HG03039 (cell line): Measurements from ENCODE around the gene PTPRD.

Experiments
- ATAC-seq: cut with Tn5 transposase; IDR thresholded peaks from one replicate; pipeline ENCODE4 v1.9.1; 2021; ENCODE audit warnings: mild to moderate bottlenecking, moderate library complexity; ENCODE audit not compliant: unreplicated experiment

Gene PTPRD

DNA sequence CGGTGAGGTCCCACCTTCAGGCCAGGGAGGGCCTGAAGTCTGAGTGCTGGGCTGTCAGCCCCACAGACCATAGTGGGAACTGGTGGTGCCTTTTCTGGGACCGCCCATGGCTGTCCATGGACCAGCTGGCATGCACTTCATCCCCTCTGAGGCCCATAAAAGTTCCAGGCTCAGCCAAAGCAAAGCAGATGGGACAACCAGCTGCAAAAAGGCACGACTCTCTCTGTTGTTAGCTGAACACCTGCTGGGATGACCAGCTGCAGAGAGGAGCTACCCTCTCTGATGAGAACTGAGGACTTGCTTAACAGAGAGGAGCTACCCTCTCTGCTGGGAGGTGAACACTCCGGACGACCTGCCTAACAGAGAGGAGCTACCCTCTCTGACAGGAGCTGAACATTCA is 1968.9 kb downstream of the PTPRD start:
- no peak for ATAC-seq

DNA sequence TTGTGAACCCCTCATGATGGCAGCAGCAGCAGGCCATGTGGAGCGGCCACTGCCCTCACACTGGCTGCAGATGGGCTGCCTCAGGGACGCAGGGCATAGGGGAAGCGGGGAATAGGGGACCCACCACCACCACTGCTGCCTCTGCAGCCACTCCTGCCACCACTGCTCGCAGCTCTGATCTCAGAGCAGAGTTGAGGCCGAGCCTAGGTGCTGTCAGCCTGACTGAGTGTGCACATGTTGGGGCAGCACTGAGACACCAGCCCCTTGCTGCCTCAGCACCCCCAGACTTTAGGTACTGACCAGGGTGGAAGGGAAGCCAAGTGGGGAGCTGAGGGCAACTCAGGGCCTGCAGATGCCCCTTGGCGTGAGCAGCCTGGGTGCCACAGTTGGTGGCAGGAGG is 1969.3 kb downstream of the PTPRD start:
- no peak for ATAC-seq

GRCh38 chr9:8640761-8641160 is 1972.0 kb downstream of the PTPRD start:
- ATAC-seq, result no peak

- no peak for ATAC-seq
These were observed 1975.2 kb downstream of the PTPRD start for GRCh38 chr9:8637626-8638025.

- no peak for ATAC-seq
These were observed 1979.0 kb downstream of the PTPRD start for GRCh38 chr9:8633784-8634183.

GRCh38 chr9:8632493-8632892 is 1980.3 kb downstream of the PTPRD start:
- ATAC-seq, result no peak

DNA sequence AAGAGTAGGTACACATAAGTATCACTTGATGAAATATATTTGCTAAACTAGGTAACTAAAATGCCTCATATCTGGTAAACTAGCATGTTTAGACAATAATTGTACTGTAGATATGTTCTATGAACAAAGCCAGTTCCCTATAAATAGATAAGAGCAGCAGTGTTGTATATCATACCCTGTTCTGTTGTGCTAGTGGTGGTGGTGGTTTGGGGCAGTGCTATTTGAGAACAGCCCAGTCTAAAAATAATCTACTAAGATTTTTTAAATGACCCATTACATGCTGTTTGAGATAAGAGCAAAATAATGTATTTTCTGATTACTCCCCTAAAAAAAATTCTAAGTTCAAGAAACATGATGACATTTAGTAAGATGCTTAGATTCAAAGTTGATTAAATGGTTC is 1984.0 kb downstream of the PTPRD start:
- no peak for ATAC-seq

DNA sequence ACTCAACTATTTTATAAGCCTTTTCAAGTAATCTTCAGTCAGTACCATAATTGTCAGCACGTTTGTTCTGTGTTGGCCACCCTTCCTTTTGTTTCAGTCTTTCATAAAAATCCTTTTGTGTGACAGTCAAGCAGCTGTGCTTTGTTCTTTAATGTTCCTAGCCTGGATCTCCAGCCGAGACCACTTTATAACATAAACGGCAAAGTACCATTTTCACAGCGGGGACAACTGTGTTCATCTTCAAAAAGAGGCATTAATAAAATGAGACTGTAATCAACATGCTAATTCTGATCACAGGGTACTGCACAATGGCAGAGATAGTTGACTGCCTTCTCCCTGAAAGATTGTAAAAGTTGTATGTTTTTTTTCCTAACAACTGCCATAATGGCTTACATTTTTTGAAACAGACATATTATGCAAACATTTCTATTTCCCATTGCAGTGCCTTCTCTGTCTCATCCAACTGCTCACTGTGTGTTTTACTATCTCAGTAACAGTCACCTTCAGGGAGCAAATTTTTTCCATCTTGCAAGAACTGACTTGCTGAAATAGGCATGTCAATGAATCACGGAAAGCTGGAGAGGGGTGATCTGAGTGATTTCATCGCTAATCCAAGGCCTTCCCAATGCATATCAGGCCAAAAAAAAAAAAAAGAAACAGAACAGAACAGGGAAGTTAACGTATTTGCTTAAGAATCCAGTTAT is 1984.7 kb downstream of the PTPRD start:
- ATAC-seq, result no peak

GRCh38 chr9:8622871-8623270 is 1989.9 kb downstream of the PTPRD start:
- ATAC-seq, result no peak

DNA sequence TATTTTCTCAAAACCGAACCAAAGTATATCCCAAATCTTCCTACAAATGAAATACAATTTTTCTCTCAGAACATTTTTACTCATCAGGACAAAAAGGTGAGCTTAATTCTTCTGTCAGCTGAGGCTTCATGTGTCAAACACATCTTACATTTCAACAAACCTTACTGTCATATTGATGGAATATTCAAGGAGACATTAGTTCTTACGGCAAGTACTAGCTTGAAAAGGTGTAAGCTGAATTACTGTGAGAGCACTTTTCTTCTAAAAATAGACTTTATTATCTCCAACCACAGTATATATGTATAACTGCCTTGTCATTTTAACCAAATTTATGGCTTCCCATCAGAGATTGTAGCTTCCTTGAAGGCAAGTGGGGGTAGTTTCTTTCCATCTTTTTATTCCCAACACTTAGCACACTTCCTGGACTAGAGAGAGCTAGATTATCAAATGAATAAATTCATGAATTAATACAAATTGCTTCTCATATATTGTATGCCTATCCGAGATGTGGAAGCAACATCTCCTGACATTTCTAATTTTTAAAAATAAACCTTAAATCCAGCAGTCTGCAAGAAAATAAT is 1990.5 kb downstream of the PTPRD start:
- ATAC-seq, result no peak

GRCh38 chr9:8621416-8621815 is 1991.4 kb downstream of the PTPRD start:
- ATAC-seq, result no peak

- ATAC-seq, result no peak
These were observed 1996.4 kb downstream of the PTPRD start for GRCh38 chr9:8616414-8616813.

GRCh38 chr9:8614926-8615440 is 1997.8 kb downstream of the PTPRD start:
- no peak for ATAC-seq

GRCh38 chr9:8613346-8613825 is 1999.4 kb downstream of the PTPRD start:
- no peak for ATAC-seq

- ATAC-seq, result no peak
These were observed 2001.6 kb downstream of the PTPRD start for GRCh38 chr9:8611153-8611552.

DNA sequence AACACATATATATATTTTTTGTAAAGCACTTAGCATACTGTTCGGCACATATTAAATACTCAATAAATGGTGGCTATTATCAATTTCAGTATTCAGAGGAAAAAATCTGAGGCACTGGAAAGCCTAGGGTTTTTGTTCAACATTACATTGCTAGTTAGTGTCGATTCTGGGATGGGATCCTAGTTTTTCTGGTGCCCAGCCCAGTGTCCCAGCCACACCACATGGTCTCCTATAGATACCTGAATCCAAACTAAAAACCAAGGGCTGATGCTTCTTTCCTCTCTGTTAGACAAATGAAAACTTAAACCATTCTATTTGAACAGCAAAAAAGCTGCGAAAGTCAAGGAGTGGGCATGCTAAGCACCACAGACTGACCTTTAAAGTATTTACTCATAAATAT is 2002.5 kb downstream of the PTPRD start:
- no peak for ATAC-seq

DNA sequence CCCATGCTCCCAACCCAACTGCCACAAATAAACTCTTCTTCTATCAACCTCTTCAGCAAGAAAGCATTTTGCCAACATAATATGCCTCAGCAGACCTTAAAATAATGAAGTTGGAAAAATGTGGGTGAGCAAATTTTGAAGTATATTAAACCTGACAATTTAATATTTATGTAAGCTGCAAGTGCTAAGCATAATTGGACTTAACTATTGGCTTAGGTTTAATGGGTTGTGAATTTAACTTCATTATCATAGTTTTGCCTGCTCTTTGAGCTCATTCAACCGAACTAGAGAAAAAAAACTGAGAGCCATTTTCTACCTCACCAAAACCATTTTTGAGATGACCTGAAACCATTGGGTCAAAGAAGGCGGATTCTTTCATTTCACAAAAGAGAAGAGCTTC is 2007.7 kb downstream of the PTPRD start:
- ATAC-seq, result no peak

DNA sequence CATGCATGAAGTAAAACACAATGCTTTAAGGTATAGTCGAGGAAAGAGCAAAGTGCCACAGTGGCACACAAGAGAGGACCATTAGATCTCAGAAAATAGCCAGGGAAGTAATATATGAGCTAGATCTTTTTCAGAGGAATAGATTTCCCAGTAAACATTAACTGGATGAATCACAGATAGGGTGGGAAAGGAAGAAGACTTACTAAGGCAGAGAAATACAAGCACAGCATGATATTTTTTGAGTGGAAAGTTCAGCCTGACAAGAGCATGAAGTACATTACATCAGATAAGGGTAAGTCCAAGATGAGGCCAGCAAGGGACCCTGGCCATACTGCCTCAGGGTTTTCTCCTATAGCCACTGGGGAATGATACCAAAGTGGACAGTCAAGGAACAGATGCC is 2008.6 kb downstream of the PTPRD start:
- no peak for ATAC-seq

GRCh38 chr9:8600914-8601680 is 2011.7 kb downstream of the PTPRD start:
- ATAC-seq, result no peak

- no peak for ATAC-seq
These were observed 2012.9 kb downstream of the PTPRD start for GRCh38 chr9:8599937-8600336.

DNA sequence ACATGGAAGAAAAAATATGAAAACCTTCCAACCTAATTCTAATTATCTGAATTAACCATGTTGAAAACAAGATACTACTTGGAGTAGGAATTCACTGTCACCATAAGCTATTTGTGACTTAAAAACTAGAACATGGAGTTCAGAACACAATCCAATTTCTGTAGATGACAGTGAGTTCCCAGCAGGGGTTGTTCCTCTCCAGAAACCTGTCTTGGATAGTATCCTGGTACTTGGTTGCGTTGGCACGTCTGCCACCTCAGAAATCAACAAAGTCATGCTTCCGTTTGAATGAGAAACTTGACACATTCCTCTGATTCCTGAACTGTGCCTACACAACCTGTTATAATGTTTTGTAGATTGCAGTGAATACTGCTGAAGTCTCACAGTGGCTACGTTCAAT is 2023.3 kb downstream of the PTPRD start:
- ATAC-seq, result no peak

DNA sequence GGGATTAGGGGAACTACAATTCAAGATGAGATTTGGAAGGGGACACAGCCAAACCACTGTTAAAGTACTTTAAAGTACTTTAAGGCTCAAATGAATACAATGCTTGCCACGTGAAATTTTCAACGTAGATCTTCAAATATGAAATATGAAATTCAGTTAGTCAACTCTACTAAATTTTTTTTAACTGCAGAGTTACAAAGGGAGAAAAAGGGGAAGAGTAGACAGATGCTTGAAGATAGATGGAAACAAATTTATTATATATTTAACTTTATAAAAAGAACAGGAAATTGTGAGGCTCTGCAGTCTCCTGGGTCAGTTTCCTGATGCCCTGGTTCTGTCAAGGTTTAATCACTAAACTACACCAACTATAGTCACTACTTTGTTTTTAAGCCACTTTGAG is 2027.8 kb downstream of the PTPRD start:
- no peak for ATAC-seq
